HG03558 (cell line): ENCODE results near the gene EIF2B1.

ENCODE experiments used
- ATAC-seq: cut with Tn5 transposase; IDR thresholded peaks from one replicate; pipeline ENCODE4 v1.9.1; 2021; ENCODE audit warnings: moderate number of reproducible peaks; ENCODE audit not compliant: unreplicated experiment; ENCODE audit errors: extremely low read depth

The EIF2B1 gene

DNA sequence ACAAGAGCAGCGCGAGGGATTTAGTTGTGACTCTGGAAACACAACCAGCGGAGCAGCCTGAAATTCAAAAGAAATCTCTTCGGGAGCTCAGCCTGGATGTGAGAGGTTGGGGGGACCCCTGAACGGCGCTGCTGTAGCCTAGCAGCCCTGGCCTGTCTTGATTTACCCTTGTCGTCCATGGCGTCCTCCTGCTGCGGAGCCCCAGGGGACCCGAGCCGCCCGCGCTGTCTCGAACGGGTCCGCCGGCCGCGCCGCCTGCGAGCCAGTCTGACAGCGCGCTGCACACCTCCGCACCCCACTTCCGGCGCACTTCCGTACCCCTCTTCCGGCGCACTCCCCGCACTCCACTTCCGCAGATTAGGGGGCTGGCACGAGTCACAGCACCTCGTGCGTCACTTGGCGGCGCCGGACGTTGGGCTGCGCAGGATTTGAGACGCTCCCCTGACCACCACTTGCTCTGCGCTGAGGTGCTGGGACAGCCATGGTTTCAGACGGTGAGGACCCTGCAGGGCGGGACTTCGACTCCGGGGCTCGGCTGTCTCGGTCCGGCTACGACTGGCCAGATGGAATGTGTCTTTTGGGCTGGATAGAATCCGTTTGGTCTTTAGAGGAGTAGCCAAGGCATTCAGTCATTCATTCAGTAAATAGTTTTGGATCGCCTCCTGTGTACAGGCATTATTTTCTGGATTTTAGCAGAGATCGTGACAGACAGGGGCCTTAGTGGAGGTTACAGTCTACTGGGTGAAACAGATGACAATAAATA is at the start of gene EIF2B1, which contains the start of gene GTF2H3:
Gene EIF2B1 (minus strand): TSS at position 308 of the 763 bp plus-strand sequence. CDS start 129 bp downstream, at position 179.
Gene GTF2H3 (plus strand): TSS at position 451 of the 763 bp plus-strand sequence. CDS start 31 bp downstream, at position 482.
- peak; percentile 88 for ATAC-seq

DNA sequence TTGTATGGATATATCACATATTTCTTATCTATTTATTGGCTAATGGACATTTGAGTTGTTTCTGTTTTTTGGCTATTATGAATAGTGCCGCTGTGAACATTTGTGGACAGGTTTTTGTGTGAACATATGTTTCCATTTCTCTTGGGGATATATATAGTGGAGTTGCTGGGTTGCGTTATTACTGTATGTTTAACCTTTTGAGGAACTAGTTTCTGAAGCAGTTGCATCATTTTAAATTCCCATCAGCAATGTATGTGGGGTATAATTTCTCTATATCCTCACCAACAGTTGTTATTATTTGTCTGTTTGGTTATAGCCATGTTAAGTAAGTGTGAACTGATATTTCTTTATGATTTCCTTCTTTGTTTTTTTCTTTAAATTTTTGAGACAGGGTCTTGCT is 48.1 kb upstream of the EIF2B1 start:
- ATAC-seq = no peak

DNA sequence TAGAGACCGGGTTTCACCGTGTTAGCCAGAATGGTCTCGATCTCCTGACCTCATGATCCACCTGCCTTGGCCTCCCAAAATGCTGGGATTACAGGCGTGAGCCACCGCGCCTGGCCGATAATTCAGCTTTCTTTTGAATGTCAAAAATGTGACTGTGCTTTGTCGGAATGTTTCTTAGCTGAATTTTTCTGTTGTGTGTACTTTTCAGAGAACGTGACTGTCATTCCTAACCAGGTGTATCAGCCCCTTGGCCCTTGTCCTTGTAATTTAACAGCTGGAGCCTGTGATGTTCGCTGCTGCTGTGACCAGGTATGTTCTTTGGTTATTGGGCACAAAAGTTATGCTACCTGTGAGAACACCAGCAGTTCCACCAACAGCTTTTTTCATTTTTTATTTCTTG is 45.5 kb upstream of the EIF2B1 start:
- no peak for ATAC-seq

DNA sequence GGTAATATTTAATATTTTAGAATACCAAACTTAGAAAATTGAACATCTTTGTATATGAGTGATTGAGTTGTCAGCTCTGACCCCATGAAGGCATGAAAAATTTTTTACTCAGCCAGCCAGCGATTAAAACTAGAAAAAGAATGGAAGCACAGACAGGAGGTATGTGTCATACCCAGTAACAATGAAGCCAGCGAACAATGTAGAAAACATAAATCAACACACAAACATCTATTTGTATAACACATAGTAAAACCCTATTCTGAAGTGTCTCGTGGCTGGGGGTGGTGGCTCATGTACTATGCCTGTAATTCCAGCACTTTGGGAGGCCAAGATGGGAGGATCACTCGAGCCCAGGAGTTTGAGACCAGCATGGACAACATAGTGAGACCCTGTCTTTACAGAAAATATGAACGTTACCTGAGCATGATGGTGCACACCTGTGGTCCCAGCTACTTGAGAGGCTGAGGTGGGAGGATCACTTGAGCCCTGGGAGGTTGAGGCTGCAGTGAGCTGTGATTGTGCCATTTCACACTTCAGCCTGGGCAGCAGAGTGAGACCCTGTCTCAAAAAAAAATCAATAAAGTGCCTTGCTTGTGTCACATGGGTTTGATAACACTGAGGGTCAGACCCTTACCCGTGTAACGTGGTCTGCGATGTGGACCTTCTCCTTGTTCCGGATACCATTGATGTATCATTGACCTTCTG is 43.3 kb upstream of the EIF2B1 start:
- no peak for ATAC-seq

DNA sequence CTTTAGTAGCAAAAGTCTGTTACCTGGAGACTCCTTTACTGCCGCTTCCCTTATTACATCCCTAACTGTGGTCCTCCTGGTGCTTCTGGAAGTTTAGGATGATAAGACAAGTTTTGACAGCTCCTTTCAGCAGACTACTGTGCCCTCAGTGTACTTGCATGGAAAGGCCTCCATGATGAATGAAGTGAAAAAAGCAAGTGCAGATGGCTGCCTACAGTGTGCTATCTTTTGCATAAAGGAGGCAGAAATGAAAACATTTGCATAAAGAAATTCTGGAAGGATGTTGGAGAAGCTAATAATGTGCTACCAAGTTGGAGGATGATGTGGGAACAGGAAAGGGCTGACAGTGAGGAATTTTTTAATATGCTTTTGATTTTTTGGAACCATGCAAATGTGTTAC is 42.0 kb upstream of the EIF2B1 start:
- ATAC-seq = no peak

DNA sequence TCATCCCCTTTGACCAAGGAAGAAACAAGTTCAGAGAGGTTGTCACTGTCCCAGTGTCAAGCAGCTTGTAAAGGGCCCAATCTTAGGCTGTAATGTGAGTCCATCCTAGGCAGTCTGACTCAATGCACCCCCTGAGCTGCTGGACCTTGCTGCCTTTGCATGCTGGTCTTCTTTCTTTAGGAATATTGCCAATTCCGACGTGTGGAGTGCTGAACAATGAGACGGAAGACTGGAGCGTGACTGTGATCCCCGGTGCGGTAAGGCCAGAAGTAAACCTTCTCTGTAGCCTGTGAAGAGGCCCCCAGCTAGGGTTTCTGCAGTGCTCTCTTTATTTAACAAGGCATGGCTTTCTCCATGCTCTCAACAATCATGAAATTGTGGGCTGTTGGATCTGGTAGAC is 38.4 kb upstream of the EIF2B1 start:
- ATAC-seq = no peak

DNA sequence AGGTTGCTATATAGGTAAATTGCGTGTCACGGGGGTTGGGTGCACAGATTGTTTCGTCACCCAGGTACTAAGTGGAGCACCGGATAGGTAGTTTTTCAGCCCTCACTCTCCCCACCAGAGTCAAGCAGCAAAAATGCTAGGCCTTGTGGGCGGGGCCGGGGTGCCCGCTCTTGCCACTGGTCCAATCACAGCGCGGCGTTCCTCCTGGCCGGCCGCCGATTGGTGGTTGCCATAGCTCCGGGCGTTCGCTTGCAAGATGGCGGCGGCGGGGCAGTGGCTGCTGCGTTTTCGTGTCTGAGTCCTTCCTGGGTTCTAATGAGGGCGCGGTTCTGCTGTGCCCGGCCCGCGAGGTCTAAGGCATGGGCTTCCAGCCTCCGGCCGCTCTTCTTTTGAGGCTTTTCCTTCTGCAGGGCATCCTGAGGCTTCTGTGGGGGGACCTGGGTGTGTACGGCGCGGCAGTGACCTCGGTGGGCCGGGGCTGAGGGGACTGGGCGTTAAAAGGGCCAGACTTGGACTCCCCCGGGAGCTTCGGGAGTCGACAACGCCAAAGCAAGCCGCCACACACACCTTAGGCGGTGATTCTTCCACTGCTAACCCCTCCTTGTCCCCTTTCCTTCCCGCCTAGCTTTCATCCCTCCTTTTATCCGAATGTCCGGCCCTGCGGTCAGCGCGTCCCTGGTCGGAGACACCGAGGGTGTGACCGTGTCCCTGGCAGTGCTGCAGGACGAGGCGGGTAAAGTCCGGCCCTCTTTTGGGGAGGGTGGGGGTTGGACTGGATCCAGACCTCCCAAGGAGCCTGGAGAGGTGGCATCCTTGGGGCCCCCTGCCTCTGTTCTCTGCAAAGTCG is 37.6 kb upstream of the EIF2B1 start, which contains the start of gene TCTN2:
Gene TCTN2 (plus strand): TSS at position 232 of the 847 bp plus-strand sequence. CDS start 128 bp downstream, at position 360.
- peak; percentile 84 for ATAC-seq

DNA sequence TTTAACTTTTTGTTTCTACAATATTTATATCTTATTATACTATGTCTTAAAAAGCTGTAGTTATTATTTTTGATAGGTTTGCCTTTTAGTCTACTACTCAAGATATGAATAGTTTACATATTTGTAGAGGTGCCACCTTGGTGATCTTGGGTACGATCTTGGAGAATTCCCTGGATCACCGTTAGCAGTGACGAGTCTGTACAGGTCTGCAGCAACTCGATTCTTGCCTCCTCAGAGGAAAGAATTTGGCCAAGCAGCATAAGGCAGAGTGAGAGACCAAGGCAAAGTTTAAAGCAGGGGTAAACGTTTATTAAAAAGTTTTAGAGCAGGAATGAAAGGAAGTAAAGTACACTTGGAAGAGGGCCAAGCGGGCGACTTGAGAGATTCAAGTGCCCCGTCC is 34.3 kb upstream of the EIF2B1 start:
- ATAC-seq = no peak

DNA sequence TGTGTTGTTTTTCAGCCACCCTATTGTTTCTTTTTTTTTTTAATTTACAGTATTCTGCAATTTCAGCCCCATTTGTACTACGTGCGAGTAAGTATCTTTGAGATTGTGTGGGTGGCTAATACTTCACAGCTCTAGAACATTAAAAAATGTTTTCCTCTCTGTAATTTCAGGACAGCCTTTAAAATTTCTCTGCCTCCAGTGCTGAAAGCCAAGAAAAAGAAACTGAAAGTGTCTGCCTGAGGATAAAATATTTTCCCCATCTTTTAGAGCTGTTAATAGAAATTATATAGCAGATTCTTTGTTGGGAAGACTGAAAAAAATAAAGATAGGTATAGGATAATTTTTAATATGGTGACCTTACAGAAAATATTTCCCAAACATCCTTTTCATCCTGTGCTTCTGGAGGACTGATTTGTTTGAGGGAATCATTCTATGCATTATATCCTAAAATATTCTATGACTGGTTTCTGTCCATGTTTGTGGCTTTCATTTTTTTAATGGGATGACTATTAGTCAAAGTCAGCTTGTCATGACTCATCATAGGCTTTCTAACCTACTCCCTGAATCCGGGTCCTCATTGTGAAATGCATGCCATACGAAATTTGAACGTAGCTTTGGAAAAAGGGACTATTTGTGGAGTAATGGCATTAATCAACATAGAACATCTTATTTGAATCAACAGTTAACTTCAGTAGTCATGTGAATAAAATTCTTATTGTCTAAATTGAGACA is 26.7 kb upstream of the EIF2B1 start:
- no peak for ATAC-seq

DNA sequence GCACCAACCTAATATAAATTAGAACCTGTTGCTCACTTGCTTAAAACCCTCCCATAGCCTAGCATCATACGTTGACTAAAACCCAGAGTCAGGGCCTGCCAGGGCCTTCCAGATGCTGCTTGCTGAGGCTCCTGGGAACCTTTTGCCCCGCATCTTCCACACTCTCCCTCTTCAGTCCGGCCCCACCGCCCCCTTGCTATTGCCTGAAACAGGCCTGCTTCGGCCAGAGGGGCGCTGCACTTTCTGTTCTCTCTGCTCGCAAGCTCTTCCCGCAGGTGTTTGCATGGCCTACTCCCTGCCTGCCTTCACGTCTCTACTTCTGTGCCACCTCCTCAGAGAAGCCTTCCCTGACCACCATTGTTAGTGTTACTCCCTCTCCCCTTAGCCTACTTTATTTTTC is 23.7 kb upstream of the EIF2B1 start:
- ATAC-seq = no peak

DNA sequence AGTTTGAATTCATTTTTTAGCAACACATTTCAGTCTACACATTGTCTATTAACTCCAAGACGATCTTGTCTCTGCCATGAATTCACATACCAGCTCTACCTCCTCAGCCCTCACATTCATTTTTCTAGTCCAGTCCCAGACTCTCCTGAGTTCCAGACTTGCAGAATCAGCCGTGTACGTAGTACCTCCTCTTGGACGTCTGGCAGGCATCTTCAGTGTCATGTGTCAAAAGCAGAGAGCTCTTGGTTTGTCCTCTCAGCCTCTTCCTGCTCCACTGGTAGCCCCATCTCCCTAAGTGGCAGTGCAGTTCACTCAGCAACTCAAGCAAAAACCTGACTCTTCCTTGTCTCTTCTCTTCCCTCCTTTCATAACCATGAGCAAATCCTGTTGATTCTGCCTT is 22.9 kb upstream of the EIF2B1 start:
- no peak for ATAC-seq

DNA sequence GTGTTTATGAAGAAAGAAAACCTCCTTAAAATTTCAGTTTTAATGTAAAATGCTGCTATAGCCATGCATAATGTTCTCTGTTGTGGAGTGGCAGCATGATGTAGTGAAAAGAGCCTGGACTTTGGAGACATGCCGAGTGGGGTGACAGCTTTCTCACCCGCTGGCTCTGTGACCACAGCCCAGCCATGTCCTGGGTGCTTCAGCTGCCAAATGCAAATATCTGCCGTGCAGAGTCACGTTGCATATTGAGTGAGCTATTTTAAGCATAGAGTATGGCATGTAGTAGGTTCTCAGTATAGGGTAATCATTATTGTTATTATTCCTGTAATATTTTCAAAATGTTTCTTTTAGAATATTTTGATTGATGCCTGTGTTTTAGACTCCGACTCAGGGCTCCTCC is 21.9 kb upstream of the EIF2B1 start:
- peak; percentile 69 for ATAC-seq

DNA sequence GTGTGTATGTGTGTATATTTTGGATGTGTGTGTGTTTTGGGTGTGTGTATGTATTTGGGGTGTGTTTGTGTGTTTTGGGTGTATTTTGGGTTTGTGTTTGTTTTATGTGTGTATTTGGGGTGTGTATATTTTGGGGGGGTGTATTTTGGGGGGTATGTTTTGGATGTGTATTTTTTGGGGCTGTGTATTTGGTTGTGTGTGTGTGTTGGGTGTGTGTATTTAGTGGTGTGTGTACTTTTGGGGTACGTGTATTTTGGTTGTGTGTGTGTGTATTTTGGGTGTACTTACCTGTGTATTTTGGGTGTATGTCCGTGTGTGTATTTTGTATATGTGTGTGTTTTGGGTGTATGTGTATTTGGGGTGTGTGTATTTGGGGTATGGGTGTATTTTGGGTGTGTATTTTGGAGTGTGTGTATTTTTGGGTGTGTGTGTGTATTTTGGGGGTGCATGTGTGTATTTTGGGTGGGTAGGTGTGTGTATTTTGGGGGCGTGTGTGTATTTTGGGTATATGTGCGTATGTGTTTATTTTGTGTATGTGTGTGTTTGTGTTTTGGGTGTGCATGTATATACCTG is 20.7 kb upstream of the EIF2B1 start:
- no peak for ATAC-seq

DNA sequence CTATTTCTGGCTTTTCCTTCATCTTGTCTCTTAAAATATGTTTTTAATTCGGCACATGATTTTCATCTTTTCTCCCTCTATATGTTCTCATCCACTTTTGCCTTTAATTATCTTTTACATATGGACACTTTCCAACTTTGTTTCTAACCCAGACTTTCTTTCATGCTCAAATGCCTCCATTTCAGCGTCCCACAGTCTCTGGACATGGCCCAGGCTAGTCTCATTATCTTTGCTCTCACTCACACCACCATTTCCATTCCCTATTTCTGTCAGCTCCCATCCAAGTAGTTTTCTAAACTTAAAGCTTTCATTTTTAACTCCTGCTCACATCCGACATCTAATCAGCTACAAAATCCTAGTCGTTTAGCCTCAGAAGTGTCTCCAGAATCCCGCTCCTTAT is 14.9 kb upstream of the EIF2B1 start:
- ATAC-seq = no peak

DNA sequence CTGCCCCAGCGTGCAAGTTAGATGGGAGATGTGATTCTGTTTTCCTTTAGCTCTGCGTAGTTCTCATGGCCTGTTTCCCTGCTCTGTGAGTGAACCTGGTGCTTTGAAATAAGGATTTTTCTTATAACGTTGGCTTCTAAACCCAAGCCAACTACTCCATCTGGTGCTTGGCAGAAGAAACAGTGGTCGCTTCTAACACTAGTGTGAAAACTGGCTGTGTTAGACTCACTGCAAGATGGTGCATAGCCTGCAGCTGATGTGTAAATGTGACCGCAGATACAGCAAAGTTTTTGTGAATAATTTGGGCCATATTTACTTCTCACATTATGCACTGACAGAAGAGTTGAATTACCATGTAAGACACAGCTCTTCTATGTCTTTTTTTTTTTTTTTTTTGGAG is 12.4 kb upstream of the EIF2B1 start:
- ATAC-seq = no peak

DNA sequence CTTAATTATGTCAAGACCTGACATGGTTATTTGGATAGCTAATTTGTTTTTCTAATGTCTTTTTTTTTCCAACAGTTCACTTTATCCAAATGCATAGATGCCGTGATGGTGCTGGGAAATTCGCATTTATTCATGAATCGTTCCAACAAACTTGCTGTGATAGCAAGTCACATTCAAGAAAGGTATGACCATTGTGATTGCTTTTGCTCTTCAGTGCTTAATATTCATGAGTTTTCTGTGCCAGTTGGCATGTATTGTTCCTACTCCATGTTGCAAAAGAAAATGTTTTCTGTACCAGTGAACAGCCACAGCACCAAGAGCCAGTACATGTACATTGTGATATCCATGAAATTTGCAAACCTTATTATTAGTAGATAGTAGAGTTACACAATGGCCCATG is 11.9 kb upstream of the EIF2B1 start:
- no peak for ATAC-seq

DNA sequence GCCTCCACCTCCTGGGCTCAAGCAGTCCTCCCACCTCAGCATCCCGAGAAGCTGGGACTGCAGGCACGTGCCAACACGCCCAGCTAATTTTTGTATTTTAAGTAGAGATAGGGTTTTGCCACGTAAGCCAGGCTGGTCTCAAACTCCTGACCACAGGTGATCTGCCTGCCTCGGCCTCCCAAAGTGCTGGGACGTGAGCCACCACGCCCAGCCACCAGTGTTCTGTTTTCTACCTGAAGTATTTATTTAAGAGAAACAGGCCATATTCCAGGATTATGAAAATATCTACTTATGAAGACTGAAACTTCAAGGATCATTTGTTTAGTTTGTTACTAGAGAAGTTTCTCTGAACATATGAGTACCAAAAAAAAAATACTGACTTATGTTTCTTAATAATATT is 10.4 kb upstream of the EIF2B1 start:
- no peak for ATAC-seq

DNA sequence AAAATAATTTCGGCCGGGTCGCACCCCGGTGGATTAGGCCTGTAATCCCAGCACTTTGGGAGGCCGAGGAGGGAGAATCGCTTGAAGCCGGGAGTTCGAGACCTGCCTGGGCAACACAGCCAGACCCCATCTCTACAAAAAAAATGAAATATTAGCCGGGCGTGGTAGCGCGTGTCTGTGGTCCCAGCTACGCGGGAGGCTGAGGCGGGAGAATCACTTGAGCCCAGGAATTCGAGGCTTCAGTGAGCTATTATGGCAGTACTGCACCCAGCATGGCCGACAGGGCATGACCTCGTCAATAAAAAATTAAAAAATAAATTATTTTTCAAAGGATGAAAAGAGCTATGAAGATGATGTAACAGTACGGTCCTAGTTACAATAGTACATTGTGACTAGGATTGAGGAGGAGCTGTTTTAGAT is 666 bp upstream of the EIF2B1 start:
- ATAC-seq = no peak

DNA sequence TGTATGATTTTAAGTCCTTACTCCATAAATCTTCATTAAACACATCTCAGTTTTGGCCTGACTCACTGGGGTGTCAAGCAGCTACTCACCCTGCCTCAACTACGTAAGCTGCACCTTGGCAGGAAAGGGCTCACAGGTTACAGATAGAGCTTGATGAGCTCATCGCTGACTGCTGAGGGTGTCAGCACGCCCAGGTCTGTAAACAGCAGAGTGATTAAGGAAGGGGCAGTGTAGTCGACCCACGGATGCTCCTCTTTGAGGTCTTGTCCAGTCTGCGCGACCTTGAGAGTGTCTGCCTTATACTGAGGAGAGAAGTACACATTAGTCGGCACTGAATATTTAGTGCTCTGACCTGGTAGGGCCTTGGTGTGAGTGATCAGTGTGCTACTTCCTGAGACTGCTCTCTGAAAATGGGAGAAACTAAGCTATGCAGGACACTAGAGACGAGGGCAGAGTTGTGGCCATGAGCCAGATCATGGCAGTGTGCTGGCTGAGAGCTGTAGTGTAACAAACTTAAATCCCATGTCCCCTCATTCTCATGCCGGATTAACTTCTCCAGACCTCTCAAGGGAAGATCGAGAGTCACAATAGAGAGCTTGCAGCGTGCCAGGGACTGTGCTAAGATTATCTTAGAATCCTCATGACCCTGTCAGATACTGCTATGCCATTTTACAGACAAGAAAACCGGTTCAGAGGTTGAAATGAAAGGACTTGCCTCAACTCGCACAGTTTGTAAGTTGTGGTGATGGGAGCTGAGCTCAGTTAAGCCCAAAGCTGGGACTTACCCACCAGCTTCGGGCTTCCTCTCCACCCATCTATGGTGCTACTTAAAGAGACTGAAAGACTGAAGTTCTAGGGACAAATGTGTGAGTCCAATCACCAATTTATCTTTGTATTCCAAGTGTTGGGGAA is 11.6 kb downstream of the EIF2B1 start:
- ATAC-seq = no peak
